OCI-LY7 (cell line): ENCODE data around the gene SLC9A3.

ENCODE experiments used
- EZH2phosphoT487 ChIP-seq: fragments of 200-600 bp; sonication (generic); IDR thresholded peaks from 2 replicates; pipeline ENCODE4 v1.6.1; 2018; ENCODE audit warnings: low read depth, borderline replicate concordance, mild to moderate bottlenecking, mixed run types, antibody characterized with exemption, low read length, moderate library complexity, mixed read lengths
- TF ChIP-seq, protein P1 (sequence below): fragments of 200-600 bp; sonication (generic); conservative IDR thresholded peaks from 2 replicates; pipeline ENCODE4 v1.5.1; 2014; ENCODE audit warnings: mild to moderate bottlenecking, antibody characterized with exemption, low read length, moderate library complexity, mixed read lengths

- TF ChIP-seq, protein P1, sequence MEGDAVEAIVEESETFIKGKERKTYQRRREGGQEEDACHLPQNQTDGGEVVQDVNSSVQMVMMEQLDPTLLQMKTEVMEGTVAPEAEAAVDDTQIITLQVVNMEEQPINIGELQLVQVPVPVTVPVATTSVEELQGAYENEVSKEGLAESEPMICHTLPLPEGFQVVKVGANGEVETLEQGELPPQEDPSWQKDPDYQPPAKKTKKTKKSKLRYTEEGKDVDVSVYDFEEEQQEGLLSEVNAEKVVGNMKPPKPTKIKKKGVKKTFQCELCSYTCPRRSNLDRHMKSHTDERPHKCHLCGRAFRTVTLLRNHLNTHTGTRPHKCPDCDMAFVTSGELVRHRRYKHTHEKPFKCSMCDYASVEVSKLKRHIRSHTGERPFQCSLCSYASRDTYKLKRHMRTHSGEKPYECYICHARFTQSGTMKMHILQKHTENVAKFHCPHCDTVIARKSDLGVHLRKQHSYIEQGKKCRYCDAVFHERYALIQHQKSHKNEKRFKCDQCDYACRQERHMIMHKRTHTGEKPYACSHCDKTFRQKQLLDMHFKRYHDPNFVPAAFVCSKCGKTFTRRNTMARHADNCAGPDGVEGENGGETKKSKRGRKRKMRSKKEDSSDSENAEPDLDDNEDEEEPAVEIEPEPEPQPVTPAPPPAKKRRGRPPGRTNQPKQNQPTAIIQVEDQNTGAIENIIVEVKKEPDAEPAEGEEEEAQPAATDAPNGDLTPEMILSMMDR = no peak
- no peak for TF ChIP-seq EZH2phosphoT487
These were observed 49.2 kb downstream of the SLC9A3 start for GRCh38 chr5:474840-475661.
